ENCODE data around the gene CSF1. TPM values are rescaled to one million over a fixed set of nuclear protein-coding genes. Genes with fewer than 3 reads are reported as not detected.

Gene CSF1
- total and polyA plus RNA-seq, 2 of the 13 experiments (the other 11 are each of a cell fraction or from before 2014, with no cell fraction given) = 4.6 to 13.3 TPM

DNA sequence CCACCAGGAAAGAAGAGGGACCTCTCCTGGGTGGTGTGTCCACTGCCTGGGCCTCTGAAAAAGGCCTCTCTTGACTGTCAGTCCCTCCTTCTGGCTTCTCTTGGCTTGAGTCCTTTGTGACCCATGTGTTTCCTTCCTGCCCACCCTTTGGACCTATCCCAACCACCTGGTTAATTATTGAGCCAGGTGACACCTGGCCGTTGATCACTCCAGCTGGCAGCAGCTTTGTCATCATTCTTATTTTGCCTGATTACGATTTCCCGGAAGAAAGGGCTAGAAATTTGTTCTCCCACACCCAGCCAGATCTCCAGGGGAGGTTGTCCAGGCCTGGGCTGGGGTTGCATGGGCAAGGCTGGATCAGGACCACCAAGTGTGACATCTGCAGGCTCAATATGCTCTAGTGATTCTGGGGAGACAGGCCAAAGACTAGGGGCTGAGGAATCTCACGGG lies 24.8 kb downstream of the CSF1 start (continued):
- TF ChIP-seq, protein P1, sequence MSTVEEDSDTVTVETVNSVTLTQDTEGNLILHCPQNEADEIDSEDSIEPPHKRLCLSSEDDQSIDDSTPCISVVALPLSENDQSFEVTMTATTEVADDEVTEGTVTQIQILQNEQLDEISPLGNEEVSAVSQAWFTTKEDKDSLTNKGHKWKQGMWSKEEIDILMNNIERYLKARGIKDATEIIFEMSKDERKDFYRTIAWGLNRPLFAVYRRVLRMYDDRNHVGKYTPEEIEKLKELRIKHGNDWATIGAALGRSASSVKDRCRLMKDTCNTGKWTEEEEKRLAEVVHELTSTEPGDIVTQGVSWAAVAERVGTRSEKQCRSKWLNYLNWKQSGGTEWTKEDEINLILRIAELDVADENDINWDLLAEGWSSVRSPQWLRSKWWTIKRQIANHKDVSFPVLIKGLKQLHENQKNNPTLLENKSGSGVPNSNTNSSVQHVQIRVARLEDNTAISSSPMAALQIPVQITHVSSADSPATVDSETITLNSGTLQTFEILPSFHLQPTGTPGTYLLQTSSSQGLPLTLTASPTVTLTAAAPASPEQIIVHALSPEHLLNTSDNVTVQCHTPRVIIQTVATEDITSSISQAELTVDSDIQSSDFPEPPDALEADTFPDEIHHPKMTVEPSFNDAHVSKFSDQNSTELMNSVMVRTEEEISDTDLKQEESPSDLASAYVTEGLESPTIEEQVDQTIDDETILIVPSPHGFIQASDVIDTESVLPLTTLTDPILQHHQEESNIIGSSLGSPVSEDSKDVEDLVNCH (CRISPR knock-in tag; IDR thresholded peaks at IDR 0.05) = no peak
- TF ChIP-seq PAWR (CRISPR knock-in tag; IDR thresholded peaks at IDR 0.05; ENCODE audit: borderline replicate concordance) = no peak
- no peak for TF ChIP-seq XBP1 (CRISPR knock-in tag; IDR thresholded peaks at IDR 0.05)
- TF ChIP-seq RBM22 (optimal IDR thresholded peaks at IDR 0.05; ENCODE audit: low read length) = no peak
- no peak for TF ChIP-seq RARG (CRISPR knock-in tag; IDR thresholded peaks at IDR 0.05; ENCODE audit: low read depth)
- TF ChIP-seq, protein P2, sequence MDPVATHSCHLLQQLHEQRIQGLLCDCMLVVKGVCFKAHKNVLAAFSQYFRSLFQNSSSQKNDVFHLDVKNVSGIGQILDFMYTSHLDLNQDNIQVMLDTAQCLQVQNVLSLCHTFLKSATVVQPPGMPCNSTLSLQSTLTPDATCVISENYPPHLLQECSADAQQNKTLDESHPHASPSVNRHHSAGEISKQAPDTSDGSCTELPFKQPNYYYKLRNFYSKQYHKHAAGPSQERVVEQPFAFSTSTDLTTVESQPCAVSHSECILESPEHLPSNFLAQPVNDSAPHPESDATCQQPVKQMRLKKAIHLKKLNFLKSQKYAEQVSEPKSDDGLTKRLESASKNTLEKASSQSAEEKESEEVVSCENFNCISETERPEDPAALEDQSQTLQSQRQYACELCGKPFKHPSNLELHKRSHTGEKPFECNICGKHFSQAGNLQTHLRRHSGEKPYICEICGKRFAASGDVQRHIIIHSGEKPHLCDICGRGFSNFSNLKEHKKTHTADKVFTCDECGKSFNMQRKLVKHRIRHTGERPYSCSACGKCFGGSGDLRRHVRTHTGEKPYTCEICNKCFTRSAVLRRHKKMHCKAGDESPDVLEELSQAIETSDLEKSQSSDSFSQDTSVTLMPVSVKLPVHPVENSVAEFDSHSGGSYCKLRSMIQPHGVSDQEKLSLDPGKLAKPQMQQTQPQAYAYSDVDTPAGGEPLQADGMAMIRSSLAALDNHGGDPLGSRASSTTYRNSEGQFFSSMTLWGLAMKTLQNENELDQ (CRISPR knock-in tag; IDR thresholded peaks at IDR 0.05; ENCODE audit: borderline replicate concordance) = no peak
- TF ChIP-seq THYN1 (CRISPR knock-in tag; IDR thresholded peaks at IDR 0.05; ENCODE audit: borderline replicate concordance, low read depth) = no peak
- TF ChIP-seq MZF1 (CRISPR knock-in tag; IDR thresholded peaks at IDR 0.05; ENCODE audit: borderline replicate concordance) = no peak
- TF ChIP-seq FOXK1 (CRISPR knock-in tag; IDR thresholded peaks at IDR 0.05; ENCODE audit: borderline replicate concordance, low read depth) = 0 out of 2 replicates have a peak, but pooled peaks have one; percentile 23
- TF ChIP-seq, protein P3, sequence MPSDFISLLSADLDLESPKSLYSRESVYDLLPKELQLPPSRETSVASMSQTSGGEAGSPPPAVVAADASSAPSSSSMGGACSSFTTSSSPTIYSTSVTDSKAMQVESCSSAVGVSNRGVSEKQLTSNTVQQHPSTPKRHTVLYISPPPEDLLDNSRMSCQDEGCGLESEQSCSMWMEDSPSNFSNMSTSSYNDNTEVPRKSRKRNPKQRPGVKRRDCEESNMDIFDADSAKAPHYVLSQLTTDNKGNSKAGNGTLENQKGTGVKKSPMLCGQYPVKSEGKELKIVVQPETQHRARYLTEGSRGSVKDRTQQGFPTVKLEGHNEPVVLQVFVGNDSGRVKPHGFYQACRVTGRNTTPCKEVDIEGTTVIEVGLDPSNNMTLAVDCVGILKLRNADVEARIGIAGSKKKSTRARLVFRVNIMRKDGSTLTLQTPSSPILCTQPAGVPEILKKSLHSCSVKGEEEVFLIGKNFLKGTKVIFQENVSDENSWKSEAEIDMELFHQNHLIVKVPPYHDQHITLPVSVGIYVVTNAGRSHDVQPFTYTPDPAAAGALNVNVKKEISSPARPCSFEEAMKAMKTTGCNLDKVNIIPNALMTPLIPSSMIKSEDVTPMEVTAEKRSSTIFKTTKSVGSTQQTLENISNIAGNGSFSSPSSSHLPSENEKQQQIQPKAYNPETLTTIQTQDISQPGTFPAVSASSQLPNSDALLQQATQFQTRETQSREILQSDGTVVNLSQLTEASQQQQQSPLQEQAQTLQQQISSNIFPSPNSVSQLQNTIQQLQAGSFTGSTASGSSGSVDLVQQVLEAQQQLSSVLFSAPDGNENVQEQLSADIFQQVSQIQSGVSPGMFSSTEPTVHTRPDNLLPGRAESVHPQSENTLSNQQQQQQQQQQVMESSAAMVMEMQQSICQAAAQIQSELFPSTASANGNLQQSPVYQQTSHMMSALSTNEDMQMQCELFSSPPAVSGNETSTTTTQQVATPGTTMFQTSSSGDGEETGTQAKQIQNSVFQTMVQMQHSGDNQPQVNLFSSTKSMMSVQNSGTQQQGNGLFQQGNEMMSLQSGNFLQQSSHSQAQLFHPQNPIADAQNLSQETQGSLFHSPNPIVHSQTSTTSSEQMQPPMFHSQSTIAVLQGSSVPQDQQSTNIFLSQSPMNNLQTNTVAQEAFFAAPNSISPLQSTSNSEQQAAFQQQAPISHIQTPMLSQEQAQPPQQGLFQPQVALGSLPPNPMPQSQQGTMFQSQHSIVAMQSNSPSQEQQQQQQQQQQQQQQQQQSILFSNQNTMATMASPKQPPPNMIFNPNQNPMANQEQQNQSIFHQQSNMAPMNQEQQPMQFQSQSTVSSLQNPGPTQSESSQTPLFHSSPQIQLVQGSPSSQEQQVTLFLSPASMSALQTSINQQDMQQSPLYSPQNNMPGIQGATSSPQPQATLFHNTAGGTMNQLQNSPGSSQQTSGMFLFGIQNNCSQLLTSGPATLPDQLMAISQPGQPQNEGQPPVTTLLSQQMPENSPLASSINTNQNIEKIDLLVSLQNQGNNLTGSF (CRISPR knock-in tag; IDR thresholded peaks at IDR 0.05) = no peak
- no peak for TF ChIP-seq PCBP1 (IDR thresholded peaks at IDR 0.05; ENCODE audit: borderline replicate concordance, low read depth, low read length)
- TF ChIP-seq MEF2D (CRISPR knock-in tag; IDR thresholded peaks at IDR 0.05) = peak; percentile 82
- TF ChIP-seq, protein P4, sequence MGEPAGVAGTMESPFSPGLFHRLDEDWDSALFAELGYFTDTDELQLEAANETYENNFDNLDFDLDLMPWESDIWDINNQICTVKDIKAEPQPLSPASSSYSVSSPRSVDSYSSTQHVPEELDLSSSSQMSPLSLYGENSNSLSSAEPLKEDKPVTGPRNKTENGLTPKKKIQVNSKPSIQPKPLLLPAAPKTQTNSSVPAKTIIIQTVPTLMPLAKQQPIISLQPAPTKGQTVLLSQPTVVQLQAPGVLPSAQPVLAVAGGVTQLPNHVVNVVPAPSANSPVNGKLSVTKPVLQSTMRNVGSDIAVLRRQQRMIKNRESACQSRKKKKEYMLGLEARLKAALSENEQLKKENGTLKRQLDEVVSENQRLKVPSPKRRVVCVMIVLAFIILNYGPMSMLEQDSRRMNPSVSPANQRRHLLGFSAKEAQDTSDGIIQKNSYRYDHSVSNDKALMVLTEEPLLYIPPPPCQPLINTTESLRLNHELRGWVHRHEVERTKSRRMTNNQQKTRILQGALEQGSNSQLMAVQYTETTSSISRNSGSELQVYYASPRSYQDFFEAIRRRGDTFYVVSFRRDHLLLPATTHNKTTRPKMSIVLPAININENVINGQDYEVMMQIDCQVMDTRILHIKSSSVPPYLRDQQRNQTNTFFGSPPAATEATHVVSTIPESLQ (CRISPR knock-in tag; conservative IDR thresholded peaks at IDR 0.05) = no peak
- peak; percentile 59; the same call in 1 of the 2 replicates for TF ChIP-seq ERF (CRISPR knock-in tag; IDR thresholded peaks at IDR 0.05)
- no peak for TF ChIP-seq JUN (CRISPR knock-in tag; IDR thresholded peaks at IDR 0.05)
- no peak for TF ChIP-seq FLYWCH1 (CRISPR knock-in tag; IDR thresholded peaks at IDR 0.05)

Data from HepG2 (cell line).